GM21423 (cell line): Measurements from ENCODE around the gene AATK.
"Not testable (repeated sequence)": the region's sequence is repeated elsewhere in the genome, so short reads cannot be mapped to it uniquely, and the experiment has no call there.

Experiments used
- ATAC-seq: cut with Tn5 transposase; IDR thresholded peaks from one replicate; pipeline ENCODE4 v1.9.1; 2021; ENCODE audit warnings: mild to moderate bottlenecking, moderate library complexity; ENCODE audit not compliant: unreplicated experiment

Gene AATK

DNA sequence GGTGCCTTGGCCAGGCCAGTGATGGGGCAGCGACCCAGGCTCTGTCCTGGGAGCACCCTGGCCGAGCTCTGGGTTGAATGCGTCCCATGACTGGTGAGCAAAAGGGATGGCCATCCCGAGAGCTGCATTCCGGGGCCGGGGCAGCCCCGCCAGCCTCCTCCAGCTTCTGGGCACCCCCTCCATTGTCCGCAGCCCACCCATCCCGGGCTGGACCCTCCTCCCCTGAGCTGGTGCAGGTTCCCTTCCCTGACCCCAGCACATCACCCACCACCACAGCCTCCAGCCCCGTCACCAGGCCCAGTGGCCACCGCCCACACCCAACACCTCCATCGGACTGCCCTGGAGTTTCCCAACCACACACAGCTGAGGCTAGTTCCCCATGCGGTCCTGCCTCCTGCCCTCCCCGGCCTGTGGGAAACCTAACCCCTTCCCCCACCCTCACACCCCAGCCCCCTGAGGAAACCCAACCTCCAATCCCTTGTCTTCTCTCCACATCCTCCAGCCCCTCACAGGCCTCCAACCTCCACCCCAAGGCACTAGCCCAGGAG is 17.0 kb downstream of the AATK start:
- ATAC-seq = no peak

DNA sequence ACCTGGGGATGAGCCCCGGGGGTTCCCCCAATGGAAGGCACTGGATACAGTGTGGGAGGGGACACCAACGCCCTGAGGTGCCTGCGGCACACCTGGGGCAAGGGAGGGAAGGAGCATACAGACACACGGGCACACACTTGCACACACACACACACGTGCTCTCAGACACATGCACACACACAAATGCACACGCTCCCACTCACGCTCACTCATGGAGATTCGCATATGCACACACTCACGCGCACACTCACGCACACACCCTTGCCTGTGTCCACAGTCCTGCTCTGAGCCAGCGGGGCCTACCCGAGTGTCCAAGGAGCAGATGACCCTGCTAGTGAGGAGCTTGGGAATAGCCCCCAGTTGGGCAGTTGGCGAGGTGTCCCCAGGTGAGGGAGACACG is 17.4 kb downstream of the AATK start:
- no peak for ATAC-seq

DNA sequence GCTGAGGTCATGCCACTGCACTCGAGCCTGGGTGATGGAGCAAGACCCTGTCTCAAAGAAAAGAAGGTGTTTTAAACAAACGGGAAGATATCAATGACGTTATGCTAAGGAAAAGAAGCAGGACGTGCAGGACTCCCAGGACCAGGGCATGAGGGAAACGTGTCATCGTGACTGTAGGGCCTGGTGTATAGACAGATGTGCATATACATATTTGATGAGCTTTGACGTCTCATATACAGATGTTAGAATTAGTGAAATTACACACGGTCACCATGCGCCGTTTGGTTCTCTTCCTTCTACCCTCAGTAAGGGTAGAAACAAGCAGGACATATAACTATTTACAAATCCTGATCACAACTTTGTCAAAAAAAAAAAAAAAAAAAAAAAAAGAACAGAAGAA is 18.3 kb downstream of the AATK start:
- ATAC-seq = no peak

DNA sequence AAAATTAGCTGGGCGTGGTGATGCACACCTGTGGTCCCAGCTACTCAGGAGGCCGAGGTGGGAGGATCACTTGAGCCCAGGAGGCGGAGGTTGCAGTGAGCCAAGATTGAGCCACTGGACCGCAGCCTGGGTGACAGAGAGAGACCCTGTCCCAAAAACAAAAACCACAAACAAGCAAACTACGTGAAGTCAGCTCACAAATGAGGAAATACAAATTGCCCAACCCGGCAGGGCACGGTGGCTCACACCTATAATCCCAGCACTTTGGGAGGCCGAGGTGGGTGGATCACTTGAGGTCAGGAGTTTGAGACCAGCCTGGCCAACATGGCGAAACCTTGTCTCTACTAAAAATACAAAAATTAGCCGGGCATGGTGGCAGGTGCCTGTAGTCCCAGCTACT is 19.8 kb downstream of the AATK start:
- ATAC-seq = not testable (repeated sequence)

DNA sequence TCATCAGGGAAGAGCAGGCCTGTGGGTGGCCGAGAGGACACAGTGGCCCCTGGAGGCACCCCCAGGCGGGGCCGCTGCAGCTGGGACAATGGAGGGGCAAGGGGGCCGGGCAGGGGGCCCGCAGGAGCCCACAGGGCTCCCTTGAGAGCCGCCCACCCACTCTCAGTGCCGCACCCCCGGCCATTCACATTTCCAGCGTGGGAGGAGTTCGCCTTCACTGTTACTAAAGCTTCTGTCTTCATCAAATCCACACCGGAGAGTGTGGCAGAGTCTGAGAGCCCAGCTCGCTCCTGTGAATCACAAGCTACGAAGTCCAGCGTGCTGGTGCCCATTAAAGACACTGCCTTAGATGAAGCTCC is 21.6 kb downstream of the AATK start:
- no peak for ATAC-seq

DNA sequence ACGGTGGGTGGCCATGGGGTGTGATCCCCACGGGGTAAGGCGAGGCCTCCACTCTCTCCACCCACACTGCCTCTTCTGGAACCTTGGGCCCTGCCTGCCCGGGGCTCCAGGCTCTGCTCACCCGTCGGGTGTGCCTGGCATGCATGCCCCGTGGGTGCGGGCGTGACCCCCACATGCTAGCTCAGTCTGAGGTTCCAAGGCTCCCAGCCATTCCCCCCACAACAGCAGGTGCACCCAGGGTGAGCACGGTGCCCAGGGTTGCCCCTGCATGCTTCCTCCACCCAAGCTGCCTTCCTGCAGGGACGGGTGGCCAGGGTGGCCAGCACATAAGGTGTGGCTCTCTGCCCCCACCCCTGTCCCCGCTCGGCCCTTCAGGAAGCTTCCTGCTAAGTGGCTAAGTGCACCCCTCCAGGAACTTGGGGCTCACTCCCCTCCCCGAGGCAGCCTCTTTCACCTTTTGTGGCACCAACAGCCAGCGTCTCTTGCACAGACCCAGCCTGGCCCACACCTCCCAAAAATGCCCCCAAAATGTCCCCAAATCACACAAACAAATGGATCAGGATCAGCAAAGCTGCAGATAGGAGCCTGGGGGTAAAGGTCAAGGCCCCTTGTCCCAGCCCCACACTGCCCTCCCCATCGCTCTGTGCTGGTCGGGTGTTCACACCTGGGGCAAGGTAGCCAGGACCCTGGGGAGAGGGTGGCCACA is 22.2 kb downstream of the AATK start:
- no peak for ATAC-seq

DNA sequence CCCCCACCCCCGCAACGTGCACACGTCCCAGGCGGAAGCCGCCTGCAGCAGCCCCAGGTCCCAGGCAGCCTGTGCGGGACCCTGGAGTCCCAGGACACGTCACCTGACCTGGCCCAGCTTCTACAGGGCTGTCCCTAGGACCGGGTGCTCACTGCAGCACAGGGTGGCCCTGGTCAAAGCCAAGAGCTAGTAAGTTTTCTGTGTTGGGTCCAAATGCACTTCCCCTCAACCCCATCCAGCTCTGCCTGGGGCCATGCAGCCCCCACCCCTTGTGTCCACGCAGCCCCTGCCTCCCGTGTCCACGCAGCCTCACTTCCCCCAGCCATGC is 22.9 kb downstream of the AATK start:
- no peak for ATAC-seq

DNA sequence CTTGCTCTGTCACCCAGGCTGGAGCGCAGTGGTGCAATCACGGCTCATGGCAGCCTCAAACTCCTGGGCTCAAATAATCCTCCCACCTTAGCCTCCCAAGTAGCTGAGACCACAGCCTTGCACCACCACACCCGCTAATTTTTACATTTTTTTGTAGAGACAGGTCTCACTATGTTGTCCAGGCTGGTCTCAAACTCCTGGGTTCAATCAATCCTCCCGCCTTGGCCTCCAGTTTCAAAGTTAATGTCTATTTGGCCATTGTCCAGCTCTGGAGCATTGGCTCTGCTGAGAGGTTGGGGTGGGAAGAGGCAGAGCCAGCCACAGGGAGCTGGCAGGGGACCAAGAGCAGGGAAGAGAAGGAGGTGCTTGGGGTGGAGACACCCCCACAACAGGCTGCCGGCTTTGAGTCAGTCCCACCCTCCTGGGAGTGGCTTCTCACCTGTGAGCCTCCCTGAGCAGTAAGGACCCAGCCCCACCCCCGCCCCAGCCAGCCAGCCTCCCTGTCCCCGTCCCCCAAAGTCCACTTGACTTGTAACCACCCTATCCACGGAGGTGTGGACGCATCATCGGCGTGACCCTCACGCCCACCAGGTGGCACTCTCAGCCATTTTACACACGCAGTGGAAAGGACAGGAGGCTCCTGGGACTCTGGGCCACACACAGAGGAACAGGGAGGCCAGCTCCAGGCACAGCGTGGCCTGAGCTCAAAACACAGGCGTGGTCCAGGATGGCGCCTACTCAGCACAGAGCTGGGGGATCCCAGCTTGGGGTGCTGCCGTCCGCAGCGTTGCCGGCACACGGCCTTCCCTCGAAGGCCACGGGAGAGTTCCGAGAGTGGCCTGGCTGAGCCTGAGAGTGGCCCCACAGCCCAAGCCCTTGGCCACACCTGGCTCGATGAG is 23.5 kb downstream of the AATK start:
- ATAC-seq = no peak

DNA sequence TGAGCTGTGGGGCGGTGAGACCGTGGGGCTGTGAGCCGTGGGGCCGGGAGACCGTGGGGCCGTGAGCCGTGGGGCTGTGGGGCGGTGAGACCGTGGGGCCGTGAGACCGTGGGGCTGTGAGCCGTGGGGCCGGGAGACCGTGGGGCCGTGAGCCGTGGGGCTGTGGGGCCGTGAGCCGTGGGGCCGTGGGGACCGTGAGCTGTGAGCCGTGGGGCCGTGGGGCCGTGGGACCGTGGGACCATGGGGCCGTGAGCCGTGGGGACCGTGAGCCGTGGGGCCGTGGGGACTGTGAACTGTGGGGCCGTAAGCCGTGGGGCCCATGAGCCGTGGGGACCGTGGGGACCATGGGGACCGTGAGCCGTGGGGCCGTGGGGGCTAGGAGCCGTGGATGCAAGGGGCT is 25.3 kb downstream of the AATK start:
- ATAC-seq = no peak

DNA sequence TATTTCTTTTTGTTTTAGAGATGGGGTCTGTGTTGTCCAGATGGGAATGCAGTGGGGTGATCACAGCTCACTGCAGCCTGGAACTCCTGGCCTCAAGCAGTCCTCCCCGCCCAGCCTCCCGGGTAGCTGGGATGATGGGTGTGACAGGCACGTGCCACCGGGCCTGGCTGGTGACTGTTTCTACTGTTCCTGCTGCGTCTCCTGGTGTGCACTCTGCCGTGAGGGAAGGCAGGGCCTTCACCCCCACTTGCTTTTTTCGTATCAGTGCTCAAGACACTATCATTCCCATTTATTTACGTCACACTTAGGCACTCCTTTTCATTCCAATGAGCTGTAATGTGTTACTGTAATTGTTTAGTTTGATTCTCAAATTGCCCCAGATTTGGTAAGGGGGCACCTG is 26.0 kb downstream of the AATK start:
- no peak for ATAC-seq

DNA sequence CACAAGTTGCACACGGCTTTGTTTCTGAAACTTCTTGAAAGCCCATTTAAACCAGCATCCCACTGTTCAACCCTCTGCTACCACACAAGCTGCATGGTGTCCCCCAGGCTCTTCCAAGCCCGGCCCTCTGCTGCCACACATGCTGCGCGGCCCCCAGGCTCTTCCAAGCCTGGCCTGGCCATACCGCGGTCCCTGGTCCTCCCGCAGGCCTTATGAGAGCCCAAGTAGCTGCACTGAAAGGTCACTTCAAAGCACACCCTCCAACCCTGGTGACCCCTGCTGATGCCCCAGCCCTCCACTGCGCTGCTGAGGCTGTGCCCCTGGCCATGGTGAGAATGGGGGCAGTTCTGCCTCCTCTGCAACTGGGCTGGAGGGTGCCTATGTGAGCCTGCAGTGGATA is 26.6 kb downstream of the AATK start:
- no peak for ATAC-seq

DNA sequence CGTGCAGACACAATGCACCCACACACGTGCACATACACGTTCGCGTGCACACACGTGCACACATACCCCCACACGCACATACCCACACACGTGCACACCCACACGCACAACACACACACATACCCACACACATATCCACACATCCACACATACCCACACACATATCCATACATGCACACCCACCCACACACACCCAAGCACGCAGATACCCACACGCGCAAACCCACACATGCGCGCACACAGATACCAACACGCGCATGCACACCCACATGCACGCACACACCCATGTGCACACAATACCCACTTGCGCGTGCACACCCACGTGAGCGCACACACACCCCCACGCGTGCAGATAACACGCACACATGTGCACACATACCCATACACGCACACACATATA is 27.5 kb downstream of the AATK start:
- ATAC-seq = no peak

DNA sequence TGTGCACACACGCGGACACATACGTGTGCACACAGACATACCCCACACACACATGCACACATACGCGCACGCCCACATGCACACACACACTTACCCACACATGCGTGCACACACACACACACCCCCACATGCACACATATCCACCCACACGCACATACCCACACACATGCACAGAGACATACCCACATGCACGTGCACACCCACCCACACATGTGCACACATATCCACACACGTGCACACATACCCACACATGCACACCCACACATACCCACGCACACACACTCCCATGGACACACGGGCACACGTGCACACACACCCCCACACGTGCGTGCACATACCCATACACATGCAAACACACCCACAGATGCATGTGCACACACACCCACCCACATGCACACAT is 27.9 kb downstream of the AATK start:
- ATAC-seq = no peak

DNA sequence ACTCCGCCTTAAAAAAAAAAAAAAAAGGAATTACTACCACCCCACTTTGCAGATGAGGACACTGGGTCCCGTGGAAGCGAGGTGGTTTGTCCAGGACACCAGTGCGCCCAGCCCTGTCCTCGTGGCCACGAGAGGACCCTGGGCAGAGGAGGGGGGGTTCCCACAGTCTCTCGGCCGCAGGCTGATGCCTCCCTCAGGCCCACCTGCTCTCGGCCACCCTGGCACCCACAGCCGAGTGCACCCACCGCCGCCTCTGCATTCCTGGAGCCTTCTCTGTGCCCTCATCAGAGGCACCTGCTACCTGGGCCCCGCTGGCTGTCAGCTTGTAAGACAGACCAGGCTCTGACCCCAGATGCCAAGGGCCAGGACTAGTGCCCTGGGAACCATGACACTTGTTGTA is 28.8 kb downstream of the AATK start:
- ATAC-seq = no peak

DNA sequence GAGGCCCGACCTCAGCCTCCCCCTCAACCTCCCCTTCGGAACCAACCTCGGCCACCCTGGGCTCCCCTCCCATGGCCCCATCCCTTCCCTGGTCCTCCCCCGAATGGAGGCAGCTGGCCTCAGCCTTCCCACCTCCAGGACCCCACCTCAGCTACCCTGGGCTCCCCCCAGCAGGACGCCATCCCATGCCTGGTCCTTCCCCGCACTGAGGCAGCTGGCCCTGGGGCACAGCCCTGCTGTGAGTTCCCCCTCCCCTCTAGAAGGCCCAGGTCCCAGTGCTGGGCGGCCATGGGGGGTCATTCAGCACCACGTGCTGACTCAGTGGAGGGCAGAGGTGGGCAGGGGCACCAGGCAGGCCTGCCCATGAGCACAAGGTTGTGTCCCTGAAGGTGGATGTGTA is 29.7 kb downstream of the AATK start:
- ATAC-seq = no peak

DNA sequence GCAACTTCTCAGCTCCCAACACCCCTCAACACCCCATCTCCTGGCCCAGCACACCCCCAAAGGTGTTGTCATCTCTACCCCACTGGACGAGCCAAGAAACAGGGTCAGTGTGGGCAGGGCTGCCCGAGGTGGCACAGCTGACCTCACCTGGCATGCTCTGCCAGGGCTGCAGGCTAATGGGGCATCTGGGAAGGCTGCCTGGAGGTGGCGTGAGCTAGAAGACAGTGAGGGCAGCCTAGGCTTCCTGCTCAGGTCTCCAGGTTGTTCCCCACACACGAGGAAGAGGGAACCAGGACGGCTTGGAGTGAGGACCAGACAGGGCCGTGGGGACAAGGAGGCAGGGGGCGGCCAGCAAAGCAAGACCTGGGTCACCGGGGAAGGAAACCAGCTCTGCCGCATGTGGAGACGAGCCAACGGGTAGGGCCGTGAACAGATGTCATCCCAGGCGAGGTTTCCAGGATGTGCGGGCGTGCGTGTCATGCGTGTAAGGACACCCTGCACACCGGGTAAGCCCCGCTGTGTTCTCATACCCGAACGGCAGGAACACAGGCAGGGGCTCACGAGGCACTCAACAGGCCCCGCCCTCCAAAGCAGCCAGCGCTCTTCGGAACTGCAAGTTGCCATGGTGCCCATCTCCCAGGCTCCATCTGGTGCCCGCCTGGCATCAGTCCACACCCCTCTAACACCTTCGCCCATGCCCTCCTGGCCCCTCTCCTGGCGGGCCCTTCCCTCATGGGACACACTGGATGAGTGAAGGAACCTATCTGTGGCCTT is 30.3 kb downstream of the AATK start:
- ATAC-seq = no peak

DNA sequence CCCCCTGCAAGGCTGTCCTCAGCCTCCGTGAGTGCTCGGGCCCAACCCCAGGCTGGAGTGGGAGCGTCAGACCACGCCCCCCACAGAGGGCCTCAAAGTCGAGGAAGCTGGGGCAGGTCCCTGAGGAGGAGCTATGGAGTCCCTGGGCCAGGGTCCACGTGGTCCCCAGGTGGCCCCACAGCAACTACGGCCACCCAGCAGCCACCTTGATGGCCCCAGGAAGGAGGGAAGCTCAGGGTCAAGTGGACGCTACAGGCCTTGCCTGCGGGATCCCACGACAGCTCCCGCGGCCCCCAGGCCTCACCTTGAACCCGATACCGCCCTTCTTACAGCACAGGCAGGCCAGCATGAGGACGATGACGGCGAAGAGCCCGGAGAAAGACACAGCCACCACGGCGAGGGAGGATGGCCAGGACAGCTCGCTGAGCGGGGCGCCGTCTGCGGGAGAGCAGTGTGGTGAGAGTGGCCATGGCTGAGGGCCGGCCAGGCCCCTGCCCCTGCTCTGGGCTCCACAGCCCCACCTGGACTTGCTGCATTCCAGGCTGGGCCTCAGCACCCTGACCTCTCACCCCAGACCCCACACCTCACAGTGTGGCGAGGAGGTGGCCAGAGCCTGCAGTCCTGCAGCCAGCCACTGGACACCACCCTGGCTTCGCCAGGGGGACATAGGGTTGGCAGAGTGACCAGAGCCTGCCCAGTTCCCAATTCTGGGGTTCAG is 31.8 kb downstream of the AATK start:
- ATAC-seq = no peak

DNA sequence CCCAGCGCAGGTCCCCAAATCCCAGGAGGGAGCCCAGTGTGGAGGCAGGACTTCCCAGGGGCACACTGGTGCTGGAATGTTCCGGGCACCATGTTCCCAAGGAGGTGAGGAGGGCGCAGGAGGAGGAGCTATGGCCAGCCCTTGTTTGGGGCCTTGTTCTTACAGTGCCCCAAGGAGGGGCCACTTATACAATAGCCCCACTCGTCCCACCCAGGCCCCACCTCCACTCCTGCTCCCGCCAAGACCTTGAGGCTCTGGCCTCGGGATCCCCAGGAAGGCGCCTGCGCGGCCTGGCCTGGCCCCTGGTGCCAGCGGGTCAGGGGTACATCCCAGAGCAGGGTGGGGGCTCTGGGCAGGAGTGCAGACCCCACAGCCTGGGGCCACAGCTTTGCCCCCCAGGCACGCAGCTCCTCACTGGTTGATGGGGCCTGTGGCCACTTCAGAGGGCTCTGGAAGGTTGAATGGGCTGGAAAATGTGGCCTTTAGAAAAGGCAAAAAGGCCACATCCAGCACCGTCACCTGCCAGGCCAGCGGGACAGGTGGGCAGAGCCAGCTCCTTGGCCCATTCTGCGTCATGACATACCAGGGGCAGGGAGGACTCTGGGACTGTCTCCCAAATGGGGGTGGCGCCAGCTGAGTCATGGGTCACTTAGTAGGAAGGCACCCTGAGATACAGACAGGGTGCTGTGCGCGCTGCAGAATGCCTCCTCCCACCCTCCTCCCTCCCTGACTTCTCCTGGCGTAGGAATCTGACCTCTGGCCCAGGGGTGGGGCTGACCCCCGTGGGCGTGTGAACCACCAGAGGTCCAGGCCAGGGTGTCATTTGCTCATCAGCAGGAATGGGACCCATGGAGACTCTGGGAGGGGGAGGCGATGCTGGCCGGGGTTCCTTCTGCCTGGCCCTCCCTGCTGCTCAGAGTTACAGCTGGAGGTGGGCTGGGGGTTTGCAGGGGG is 33.0 kb downstream of the AATK start:
- no peak for ATAC-seq

DNA sequence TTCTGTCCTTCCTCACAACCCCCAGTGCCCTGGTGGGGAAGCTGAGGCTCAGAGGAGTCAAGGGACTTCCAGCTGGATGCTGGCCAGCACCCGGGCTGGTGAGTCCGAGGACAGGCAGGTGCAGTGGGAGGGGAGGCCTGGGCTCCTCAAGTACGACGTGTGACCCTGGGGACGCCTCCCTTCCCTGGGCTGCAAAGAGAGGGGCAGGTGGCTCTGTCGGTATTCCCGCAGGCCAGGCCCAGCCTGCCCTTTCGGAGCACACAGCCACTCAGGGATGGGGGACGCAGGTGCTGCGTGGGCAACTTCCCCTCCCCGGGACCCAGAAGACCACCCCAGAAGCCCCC is 33.9 kb downstream of the AATK start:
- ATAC-seq = no peak
